ENCODE measurements around the gene SYNDIG1.

The SYNDIG1 gene

DNA sequence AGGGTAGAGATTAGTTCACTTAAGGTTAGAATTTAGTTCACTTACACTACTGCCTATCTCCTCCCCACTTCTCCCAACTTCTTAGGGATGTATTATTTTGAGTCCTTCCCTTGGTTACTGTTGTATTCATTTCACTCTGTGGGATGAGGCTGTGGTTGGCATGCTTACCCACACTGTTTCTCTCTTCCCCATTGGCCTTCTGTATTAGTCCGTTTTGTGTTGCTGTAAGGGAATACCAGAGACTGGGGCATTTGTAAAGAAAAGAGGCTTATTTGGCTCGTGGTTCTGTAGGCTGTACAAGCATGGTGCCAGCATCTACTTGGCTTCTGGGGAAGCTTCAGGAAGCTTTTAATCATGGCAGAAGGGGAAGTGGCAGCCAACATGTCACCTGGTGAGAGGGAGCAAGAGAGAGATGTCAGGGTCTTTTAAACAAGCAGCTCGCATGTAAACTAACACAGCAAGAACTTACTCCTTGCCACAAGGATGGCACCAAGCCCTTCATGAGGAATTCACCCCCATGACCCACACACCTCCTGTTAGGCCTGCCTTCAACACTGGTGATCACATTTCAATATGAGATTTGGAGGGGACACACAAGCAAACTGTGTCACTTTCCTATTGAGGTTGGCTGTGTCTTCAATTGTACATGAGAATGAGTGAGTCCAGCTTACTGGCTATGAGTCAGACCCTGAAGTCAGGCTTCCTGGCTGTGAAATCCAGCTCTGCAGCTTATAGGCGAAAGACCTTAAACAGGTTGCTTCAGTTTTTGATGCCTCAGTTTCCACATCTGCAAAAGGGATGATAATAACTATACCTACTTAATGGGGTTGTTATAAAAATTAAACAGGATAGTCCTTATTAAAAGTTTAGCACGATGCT is 53.3 kb downstream of the SYNDIG1 start:
- no peak overlapping the region for H3K9ac ChIP-seq (ENCODE audit: low read length)
- H3K27me3 ChIP-seq (ENCODE audit: control insufficient read depth, insufficient read depth, low read length), result no peaks in the 10 kb centered on the region
- H3K36me3 ChIP-seq (ENCODE audit: control insufficient read depth, insufficient read depth, low read length), result no peaks in the 10 kb centered on the region
- H3K4me3 ChIP-seq (ENCODE audit: low read length), result no peak overlapping the region
- no peaks in the 10 kb centered on the region for H3K4me1 ChIP-seq (ENCODE audit: control insufficient read depth, insufficient read depth, low read length)
- no peaks in the 10 kb centered on the region for H3K9me3 ChIP-seq (ENCODE audit: control insufficient read depth, low read length)

DNA sequence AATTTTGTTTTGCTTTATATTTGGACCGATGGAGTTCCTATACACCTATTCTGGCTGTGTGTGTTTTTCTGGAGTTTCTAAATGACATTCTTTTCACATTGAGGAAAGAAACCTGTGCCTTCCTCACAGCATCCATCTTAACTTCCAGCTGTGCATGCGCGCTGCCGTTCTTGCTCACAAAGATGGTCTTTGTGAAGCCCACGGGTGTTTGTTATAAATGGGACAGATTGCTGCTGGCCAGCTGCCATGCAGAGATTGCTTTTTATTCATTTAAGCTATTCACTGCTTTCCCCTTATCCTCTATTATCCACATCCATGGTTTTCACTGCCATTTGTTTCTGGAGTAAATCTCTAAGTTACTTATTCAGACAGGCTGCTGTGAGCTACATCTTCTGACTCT is 54.2 kb downstream of the SYNDIG1 start:
- Histone ChIP-seq H3K9ac (ENCODE audit: low read length) (no peak overlapping the region), H3K4me3 (ENCODE audit: low read length) (no peak overlapping the region), H3K9me3 (ENCODE audit: control insufficient read depth, low read length) (no peaks in the 10 kb centered on the region), H3K4me1 (ENCODE audit: control insufficient read depth, insufficient read depth, low read length) (no peaks in the 10 kb centered on the region), H3K36me3 (ENCODE audit: control insufficient read depth, insufficient read depth, low read length) (no peaks in the 10 kb centered on the region), H3K27me3 (ENCODE audit: control insufficient read depth, insufficient read depth, low read length) (peaks cover 2% of the 10 kb centered on the region)

DNA sequence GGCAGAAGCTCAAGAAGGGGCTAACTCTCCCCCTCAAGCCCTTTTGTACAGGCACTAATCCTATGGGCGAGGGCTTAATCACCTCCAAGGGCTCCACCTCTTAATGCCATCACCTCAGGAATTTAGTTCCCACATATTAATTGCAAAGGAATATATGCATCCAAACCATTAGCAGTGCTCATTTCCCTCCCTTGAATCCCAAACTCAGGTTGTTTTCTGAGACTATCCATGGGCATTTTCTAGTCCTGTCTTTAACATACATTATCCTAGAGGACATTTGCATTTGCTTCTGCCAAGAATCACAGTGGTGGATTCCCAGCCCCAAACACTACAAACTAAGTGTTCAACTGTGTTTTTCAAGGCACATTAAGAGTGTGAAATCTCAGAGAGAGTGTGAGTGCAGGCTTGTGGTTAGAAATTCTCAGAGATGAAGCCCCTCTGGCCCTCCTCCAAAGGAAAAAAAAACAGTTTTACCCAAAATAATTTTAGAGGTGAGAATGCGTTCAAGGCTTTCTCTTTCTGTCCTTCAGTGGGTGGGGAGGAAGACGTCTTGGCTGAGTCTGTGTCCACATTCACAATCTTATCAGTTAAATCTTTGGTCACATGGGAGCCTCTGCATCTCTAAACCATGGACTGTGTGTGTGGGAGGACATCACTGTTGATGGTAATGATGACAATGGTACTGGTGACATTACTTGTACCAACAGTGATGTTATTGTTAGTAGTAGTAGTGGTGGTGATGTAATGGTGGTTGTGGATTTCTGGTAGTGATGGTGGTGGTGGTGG is 59.3 kb downstream of the SYNDIG1 start:
- H3K27me3 ChIP-seq (ENCODE audit: control insufficient read depth, insufficient read depth, low read length), result peaks cover 4% of the 10 kb centered on the region
- H3K9me3 ChIP-seq (ENCODE audit: control insufficient read depth, low read length), result no peaks in the 10 kb centered on the region
- H3K36me3 ChIP-seq (ENCODE audit: control insufficient read depth, insufficient read depth, low read length), result no peaks in the 10 kb centered on the region
- no peak overlapping the region for H3K4me3 ChIP-seq (ENCODE audit: low read length)
- no peaks in the 10 kb centered on the region for H3K4me1 ChIP-seq (ENCODE audit: control insufficient read depth, insufficient read depth, low read length)
- no peak overlapping the region for H3K9ac ChIP-seq (ENCODE audit: low read length)

DNA sequence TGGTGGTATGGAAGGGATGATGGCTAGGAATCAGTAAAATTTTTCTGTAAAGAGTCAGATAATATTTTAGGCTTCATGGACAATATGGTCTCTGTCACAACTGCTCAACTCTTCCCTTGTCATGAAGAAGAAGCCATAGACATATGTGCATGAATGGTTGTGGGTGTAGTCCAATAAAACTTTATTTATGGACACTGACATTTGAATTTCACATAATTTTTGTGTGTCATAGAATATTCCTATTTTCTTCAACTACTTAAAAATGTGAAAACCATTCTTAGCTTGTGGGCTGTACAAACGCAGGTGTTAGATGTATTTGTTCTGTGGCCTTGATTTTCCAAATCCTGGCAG is 59.9 kb downstream of the SYNDIG1 start:
- H3K27me3 ChIP-seq (ENCODE audit: control insufficient read depth, insufficient read depth, low read length), result peaks cover 4% of the 10 kb centered on the region
- H3K4me1 ChIP-seq (ENCODE audit: control insufficient read depth, insufficient read depth, low read length), result no peaks in the 10 kb centered on the region
- no peaks in the 10 kb centered on the region for H3K36me3 ChIP-seq (ENCODE audit: control insufficient read depth, insufficient read depth, low read length)
- H3K9ac ChIP-seq (ENCODE audit: low read length), result no peak overlapping the region
- no peak overlapping the region for H3K4me3 ChIP-seq (ENCODE audit: low read length)
- H3K9me3 ChIP-seq (ENCODE audit: control insufficient read depth, low read length), result no peaks in the 10 kb centered on the region

DNA sequence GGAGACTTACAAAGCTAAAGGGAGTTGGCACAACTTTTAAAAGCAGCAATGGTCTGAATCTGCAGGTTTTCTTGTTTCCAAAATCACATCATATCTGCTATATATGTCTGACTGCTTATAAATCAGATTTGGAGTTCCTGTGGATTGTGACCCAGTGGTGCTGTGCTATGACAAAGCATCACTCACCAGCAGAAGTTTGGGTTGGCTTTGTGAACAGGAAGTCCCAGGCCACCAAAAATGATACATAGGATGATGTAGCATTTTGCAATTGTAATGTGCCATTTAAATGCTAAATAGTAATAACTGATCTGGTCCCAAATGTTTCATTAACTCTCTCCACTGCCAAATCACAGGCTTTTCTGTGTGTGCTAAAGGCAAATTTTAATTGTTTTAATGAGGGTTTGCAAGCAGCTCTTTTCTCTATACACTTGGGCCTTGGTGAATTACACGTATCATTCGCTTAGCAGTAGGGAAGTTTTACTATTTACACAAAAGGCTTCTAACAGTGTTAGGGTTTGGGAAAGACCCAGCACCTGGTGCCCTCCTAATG is 60.8 kb downstream of the SYNDIG1 start:
- Histone ChIP-seq H3K4me1 (ENCODE audit: control insufficient read depth, insufficient read depth, low read length) (no peaks in the 10 kb centered on the region), H3K36me3 (ENCODE audit: control insufficient read depth, insufficient read depth, low read length) (no peaks in the 10 kb centered on the region), H3K27me3 (ENCODE audit: control insufficient read depth, insufficient read depth, low read length) (peaks cover 4% of the 10 kb centered on the region), H3K9me3 (ENCODE audit: control insufficient read depth, low read length) (no peaks in the 10 kb centered on the region), H3K9ac (ENCODE audit: low read length) (no peak overlapping the region), H3K4me3 (ENCODE audit: low read length) (no peak overlapping the region)

DNA sequence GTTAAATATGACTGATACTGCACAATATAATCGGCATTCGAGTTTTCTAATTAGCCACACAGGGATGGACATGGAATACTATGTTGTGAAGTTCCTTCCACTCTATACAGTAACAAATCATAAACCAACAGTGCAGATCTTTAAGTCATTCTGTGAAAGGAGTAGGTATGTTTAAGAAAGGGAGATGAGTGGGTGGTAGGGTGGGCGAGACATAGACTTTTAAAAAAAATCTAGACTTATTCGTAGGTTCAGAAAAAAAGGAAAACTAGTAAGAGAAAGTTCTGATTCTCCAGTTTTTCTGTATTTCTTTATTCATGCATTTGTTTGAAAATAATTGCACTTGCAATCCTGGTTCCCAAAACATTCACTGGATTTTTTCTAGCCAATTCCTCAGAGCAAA is 61.8 kb downstream of the SYNDIG1 start:
- Histone ChIP-seq H3K9me3 (ENCODE audit: control insufficient read depth, low read length) (no peaks in the 10 kb centered on the region), H3K9ac (ENCODE audit: low read length) (no peak overlapping the region), H3K27me3 (ENCODE audit: control insufficient read depth, insufficient read depth, low read length) (peaks cover 4% of the 10 kb centered on the region), H3K36me3 (ENCODE audit: control insufficient read depth, insufficient read depth, low read length) (no peaks in the 10 kb centered on the region), H3K4me1 (ENCODE audit: control insufficient read depth, insufficient read depth, low read length) (no peaks in the 10 kb centered on the region), H3K4me3 (ENCODE audit: low read length) (no peak overlapping the region)

DNA sequence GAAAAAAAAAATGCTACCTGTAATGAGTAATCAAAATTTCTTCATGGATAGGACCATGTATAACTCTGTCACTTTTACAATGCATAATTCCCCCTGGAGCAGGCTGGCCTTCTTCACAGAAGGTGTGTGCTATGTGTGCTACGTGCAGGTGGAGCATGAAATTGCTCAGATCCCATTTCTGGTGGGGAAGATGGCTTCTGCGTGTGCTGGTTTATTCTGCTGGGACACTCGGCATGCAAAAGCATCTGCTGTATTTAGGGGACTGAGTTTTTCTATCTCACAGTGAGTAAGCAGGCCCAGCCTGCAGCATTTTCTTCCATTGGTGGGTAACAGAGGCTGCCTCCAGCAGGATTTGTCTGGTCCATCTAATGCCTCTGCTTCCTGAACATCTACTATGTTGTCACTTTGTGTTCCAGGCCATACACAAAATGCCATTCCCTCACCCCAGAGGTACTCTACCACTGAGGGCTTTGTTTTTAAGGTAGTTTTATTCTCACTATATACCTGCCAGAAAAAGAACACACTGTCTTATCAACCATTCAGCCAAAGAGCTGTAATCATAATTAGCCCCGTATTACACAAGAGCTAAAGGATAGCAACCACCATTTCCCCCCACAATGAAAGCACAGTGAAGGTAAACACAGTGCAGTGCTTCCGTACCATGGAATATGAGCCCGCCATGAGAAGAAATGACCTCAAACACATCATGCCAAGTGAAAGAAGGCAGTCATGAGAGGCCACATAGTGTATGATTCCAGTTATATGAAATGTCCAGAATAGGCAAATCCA is 62.4 kb downstream of the SYNDIG1 start:
- no peaks in the 10 kb centered on the region for H3K4me1 ChIP-seq (ENCODE audit: control insufficient read depth, insufficient read depth, low read length)
- H3K4me3 ChIP-seq (ENCODE audit: low read length), result no peak overlapping the region
- H3K9me3 ChIP-seq (ENCODE audit: control insufficient read depth, low read length), result no peaks in the 10 kb centered on the region
- peaks cover 4% of the 10 kb centered on the region for H3K27me3 ChIP-seq (ENCODE audit: control insufficient read depth, insufficient read depth, low read length)
- H3K9ac ChIP-seq (ENCODE audit: low read length), result no peak overlapping the region
- H3K36me3 ChIP-seq (ENCODE audit: control insufficient read depth, insufficient read depth, low read length), result no peaks in the 10 kb centered on the region

DNA sequence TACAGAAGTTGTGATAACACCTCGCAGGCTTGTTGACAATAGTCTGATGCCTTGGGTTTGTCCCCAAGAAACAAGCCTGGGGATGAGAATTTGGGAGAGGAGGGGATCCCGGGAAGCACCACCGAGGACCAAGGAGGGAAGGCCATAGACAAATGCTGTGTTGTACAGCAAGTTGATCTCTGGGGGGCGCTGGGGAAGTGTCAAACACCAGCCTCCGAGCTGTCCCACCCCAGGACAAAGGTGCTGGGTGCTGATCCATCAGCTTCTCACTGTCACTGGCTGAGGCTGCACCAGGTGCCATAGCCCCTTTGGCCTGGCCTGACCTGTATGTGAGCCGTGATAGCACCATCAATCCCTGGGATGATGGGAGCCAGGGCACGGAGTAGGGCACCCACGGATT is 64.0 kb downstream of the SYNDIG1 start:
- no peaks in the 10 kb centered on the region for H3K36me3 ChIP-seq (ENCODE audit: control insufficient read depth, insufficient read depth, low read length)
- no peaks in the 10 kb centered on the region for H3K9me3 ChIP-seq (ENCODE audit: control insufficient read depth, low read length)
- no peaks in the 10 kb centered on the region for H3K4me1 ChIP-seq (ENCODE audit: control insufficient read depth, insufficient read depth, low read length)
- no peak overlapping the region for H3K4me3 ChIP-seq (ENCODE audit: low read length)
- peaks cover 4% of the 10 kb centered on the region for H3K27me3 ChIP-seq (ENCODE audit: control insufficient read depth, insufficient read depth, low read length)
- H3K9ac ChIP-seq (ENCODE audit: low read length), result no peak overlapping the region

DNA sequence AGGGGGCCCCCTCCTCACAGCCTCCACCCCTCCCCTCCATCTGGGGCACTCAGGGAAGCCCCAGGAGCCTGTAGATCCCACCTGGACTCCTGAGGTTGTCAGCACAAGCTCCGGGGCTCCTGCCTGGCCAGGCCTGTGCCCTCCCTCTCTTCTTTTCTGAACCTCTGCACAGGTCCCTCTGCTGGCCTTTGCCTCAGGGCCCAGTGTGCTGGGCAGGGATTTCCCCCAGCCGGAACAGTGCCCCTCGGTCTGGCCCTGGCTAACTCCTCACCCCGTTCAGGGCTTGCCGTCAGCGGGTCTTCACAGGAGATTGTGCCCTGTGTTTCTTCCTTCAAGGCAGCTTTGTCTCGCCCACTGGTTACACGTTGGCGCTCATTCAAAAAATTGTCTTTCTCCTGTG is 64.9 kb downstream of the SYNDIG1 start:
- Histone ChIP-seq H3K4me1 (ENCODE audit: control insufficient read depth, insufficient read depth, low read length) (no peaks in the 10 kb centered on the region), H3K9ac (ENCODE audit: low read length) (no peak overlapping the region), H3K36me3 (ENCODE audit: control insufficient read depth, insufficient read depth, low read length) (no peaks in the 10 kb centered on the region)

DNA sequence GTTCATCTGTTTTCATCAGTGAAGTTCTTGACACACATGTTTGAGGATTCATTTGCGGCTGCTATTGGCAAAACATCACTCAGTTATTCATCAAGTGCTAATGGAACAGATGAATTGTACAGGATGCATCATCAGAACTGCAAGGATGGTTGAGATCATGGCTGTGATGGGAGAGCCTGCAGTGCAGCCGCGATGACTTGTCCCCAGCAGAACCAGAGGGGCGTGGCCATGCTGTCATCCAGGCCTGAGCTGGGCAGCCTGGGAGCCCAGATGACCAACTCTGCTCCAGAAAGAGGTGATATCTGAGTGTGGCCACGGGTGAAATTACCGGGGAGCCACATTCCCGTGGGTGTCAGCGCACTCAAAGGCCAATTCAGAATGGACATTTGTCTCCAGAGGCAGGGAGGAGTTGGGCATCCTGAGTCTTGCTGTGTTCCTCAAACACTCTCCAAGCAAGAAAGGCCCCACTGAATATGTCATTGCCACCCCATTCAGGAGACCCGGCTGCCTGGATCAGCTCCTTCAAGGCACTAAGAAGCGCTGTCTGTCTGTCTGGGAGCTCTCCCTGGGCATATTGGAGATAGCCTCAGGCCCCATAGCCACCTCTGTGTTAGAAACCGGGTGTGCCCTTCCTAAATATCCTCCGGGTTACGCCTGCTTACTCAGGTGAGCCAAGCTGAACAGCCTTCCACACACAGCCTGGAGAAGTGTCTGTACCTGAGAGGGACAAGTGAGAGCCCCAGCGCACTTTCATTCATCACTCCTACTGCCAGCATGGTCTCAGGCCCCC is 66.7 kb downstream of the SYNDIG1 start:
- Histone ChIP-seq H3K36me3 (ENCODE audit: control insufficient read depth, insufficient read depth, low read length) (no peaks in the 10 kb centered on the region), H3K9ac (ENCODE audit: low read length) (no peak overlapping the region), H3K27me3 (ENCODE audit: control insufficient read depth, insufficient read depth, low read length) (no peaks in the 10 kb centered on the region), H3K4me3 (ENCODE audit: low read length) (no peak overlapping the region), H3K4me1 (ENCODE audit: control insufficient read depth, insufficient read depth, low read length) (no peaks in the 10 kb centered on the region), H3K9me3 (ENCODE audit: control insufficient read depth, low read length) (no peaks in the 10 kb centered on the region)

More for the DNA sequence above, 64.9 kb downstream of the SYNDIG1 start:
- Histone ChIP-seq H3K27me3 (ENCODE audit: control insufficient read depth, insufficient read depth, low read length) (no peaks in the 10 kb centered on the region), H3K9me3 (ENCODE audit: control insufficient read depth, low read length) (no peaks in the 10 kb centered on the region), H3K4me3 (ENCODE audit: low read length) (no peak overlapping the region)

DNA sequence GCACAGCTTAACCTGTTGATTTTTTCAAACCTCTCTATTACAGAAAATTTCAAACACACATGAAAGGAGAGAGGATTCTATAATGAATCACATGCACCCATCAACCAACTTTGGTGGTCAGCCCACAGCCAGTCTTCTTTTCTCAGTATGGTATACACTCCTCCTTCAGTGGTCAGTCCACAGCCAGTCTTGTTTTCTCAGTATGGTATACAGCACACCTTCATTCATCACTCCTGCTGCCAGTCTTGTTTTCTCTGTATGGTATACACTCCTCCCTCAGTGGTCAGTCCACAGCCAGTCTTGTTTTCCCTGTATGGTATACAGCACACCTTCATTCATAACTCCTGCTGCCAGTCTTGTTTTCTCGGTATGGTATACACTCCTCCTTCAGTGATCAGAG is 67.8 kb downstream of the SYNDIG1 start:
- Histone ChIP-seq H3K4me3 (ENCODE audit: low read length) (no peak overlapping the region), H3K9ac (ENCODE audit: low read length) (no peak overlapping the region), H3K27me3 (ENCODE audit: control insufficient read depth, insufficient read depth, low read length) (no peaks in the 10 kb centered on the region), H3K4me1 (ENCODE audit: control insufficient read depth, insufficient read depth, low read length) (no peaks in the 10 kb centered on the region), H3K36me3 (ENCODE audit: control insufficient read depth, insufficient read depth, low read length) (no peaks in the 10 kb centered on the region), H3K9me3 (ENCODE audit: control insufficient read depth, low read length) (no peaks in the 10 kb centered on the region)
